Spleen (tissue), 7 donors: ENCODE results near the gene FLYWCH1.

Experiments
- CTCF ChIP-seq, 11 experiments: fragments of 200-600 bp in 7 of 11; fragments of 450-650 bp in 4 of 11; sonication (generic) in 4 of 11; IDR thresholded peaks in 8 of 11; conservative IDR thresholded peaks in 3 of 11; 1 replicate in 7 of 11; 2 replicates in 4 of 11; pipeline versions ENCODE4 v1.4.0 to v1.8.0; 2016 to 2021; ENCODE audit warnings: antibody characterized with exemption in 11 of 11, inconsistent platforms in 4 of 11, mild to moderate bottlenecking in 1 of 11
- POLR2A ChIP-seq, 3 donors: fragments of 450-650 bp; IDR thresholded peaks; one replicate each; pipeline ENCODE4 v1.5.1; 2017; ENCODE audit warnings: antibody characterized with exemption in 3 of 3, mild to moderate bottlenecking in 1 of 3
- POLR2AphosphoS5 ChIP-seq, 3 donors: sonication (generic); formaldehyde crosslinking; IDR thresholded peaks; one replicate each; pipeline ENCODE4 v1.5.1; 2017; ENCODE audit warnings: antibody characterized with exemption in 3 of 3
- donor health status: DM: no; HTN: no; CAD: no; lungs with moderate emphysema.
- donor health status: DM: no; HTN: no; CAD: no.
- donor health status: DM: no; HTN: no; CAD: no.

- no peak for TF ChIP-seq POLR2A (IDR thresholded peaks at IDR 0.05)
- TF ChIP-seq CTCF (IDR thresholded peaks at IDR 0.05 in 8 of 11, conservative IDR thresholded peaks at IDR 0.05 in 3 of 11), result no peak
- no peak for TF ChIP-seq POLR2AphosphoS5 (IDR thresholded peaks at IDR 0.05)
These were observed 21.4 kb downstream of the FLYWCH1 start for GRCh38 chr16:2933136-2933535.
